ENCODE measurements around the gene IGSF21.

The IGSF21 gene

GRCh38 chr1:18217398-18218043 lies 109.9 kb downstream of the IGSF21 start:
- peak in 1 of 2 experiments; percentile 12 for DNase-seq (ENCODE audit: low read depth in 1 of 2, low spot score in 1 of 2)
- Histone ChIP-seq H3K27me3 (ENCODE audit: insufficient read depth, poor library complexity, severe bottlenecking) (no peaks in the 10 kb centered on the region), H3K4me3 (replicated peaks; ENCODE audit: insufficient read depth, low read length) (no peak overlapping the region), H3K27ac (replicated peaks) (no peak overlapping the region)
- TF ChIP-seq CTCF (IDR thresholded peaks at IDR 0.05; ENCODE audit: insufficient read depth, low read length) (peak; percentile 18), REST (IDR thresholded peaks at IDR 0.05; ENCODE audit: insufficient replicate concordance, low read depth) (no peak), SPI1 (IDR thresholded peaks at IDR 0.05; ENCODE audit: borderline replicate concordance, low read depth) (no peak), POLR2AphosphoS5 (IDR thresholded peaks at IDR 0.05; ENCODE audit: low read depth) (no peak)

GRCh38 chr1:18229625-18230024 lies 122.0 kb downstream of the IGSF21 start:
- Histone ChIP-seq H3K27ac (replicated peaks) (no peak overlapping the region), H3K4me3 (replicated peaks; ENCODE audit: insufficient read depth, low read length) (no peak overlapping the region), H3K27me3 (ENCODE audit: insufficient read depth, poor library complexity, severe bottlenecking) (no peaks in the 10 kb centered on the region)
- TF ChIP-seq GABPA (IDR thresholded peaks at IDR 0.05; ENCODE audit: low read depth): no peak
- TF ChIP-seq POLR2AphosphoS5 (IDR thresholded peaks at IDR 0.05; ENCODE audit: low read depth): no peak
- no peak for TF ChIP-seq SPI1 (IDR thresholded peaks at IDR 0.05; ENCODE audit: borderline replicate concordance, low read depth)
- no peak for TF ChIP-seq REST (IDR thresholded peaks at IDR 0.05; ENCODE audit: insufficient replicate concordance, low read depth)
- TF ChIP-seq CTCF (IDR thresholded peaks at IDR 0.05; ENCODE audit: insufficient read depth, low read length): no peak
- no peak for DNase-seq (ENCODE audit: low read depth in 1 of 2, low spot score in 1 of 2)

GRCh38 chr1:18230321-18230720 lies 122.7 kb downstream of the IGSF21 start:
- Histone ChIP-seq H3K27ac (replicated peaks) (no peak overlapping the region), H3K4me3 (replicated peaks; ENCODE audit: insufficient read depth, low read length) (no peak overlapping the region), H3K27me3 (ENCODE audit: insufficient read depth, poor library complexity, severe bottlenecking) (no peaks in the 10 kb centered on the region)
- DNase-seq (ENCODE audit: low read depth in 1 of 2, low spot score in 1 of 2): no peak
- TF ChIP-seq SPI1 (IDR thresholded peaks at IDR 0.05; ENCODE audit: borderline replicate concordance, low read depth) (no peak), CTCF (IDR thresholded peaks at IDR 0.05; ENCODE audit: insufficient read depth, low read length) (no peak), REST (IDR thresholded peaks at IDR 0.05; ENCODE audit: insufficient replicate concordance, low read depth) (no peak), GABPA (IDR thresholded peaks at IDR 0.05; ENCODE audit: low read depth) (no peak), POLR2AphosphoS5 (IDR thresholded peaks at IDR 0.05; ENCODE audit: low read depth) (no peak)
